Liver (tissue), 9 donors: ENCODE results near the gene MFSD11. TPM values are rescaled to one million over a fixed set of nuclear protein-coding genes. Genes with fewer than 3 reads are reported as not detected.

Experiments used
- DNase-seq: peaks from one replicate; pipeline ENCODE4 v3.0.0-alpha.2; 2017; ENCODE audit warnings: low spot score
- H3K27ac ChIP-seq, 2 donors: one replicate each; pipeline ENCODE4 v1.7.0; 2013; ENCODE audit warnings: inconsistent platforms in 2 of 2, low read length in 2 of 2, control low read depth in 1 of 2, low read depth in 1 of 2, mild to moderate bottlenecking in 1 of 2
- H3K27me3 ChIP-seq, 4 donors: one replicate each; pipeline versions ENCODE4 v1.6.1 to v1.7.0; 2013; ENCODE audit warnings: low read length in 3 of 4, inconsistent platforms in 1 of 4, mild to moderate bottlenecking in 1 of 4, moderate library complexity in 1 of 4; ENCODE audit not compliant: control insufficient read depth in 4 of 4, insufficient read depth in 4 of 4
- H3K36me3 ChIP-seq, 4 donors: one replicate each; pipeline versions ENCODE4 v1.6.1 to v1.7.0; 2013; ENCODE audit warnings: low read length in 3 of 4, mild to moderate bottlenecking in 3 of 4, low read depth in 1 of 4, moderate library complexity in 1 of 4; ENCODE audit not compliant: control insufficient read depth in 4 of 4, insufficient read depth in 3 of 4
- H3K4me1 ChIP-seq, 4 donors: one replicate each; pipeline versions ENCODE4 v1.6.1 to v1.7.0; 2013; ENCODE audit warnings: low read length in 3 of 4, mild to moderate bottlenecking in 3 of 4, moderate library complexity in 1 of 4; ENCODE audit not compliant: control insufficient read depth in 4 of 4, insufficient read depth in 4 of 4
- H3K4me3 ChIP-seq, 3 donors: one replicate each; pipeline versions ENCODE4 v1.6.1 to v1.7.0; 2013; ENCODE audit warnings: low read length in 3 of 3, control low read depth in 1 of 3, low read depth in 1 of 3, mild to moderate bottlenecking in 1 of 3
- H3K9ac ChIP-seq, 2 donors: one replicate each; pipeline ENCODE4 v1.7.0; 2013; ENCODE audit warnings: low read length in 2 of 2, mild to moderate bottlenecking in 2 of 2, moderate library complexity in 2 of 2, control low read depth in 1 of 2, low read depth in 1 of 2
- H3K9me3 ChIP-seq, 4 donors: one replicate each; pipeline versions ENCODE4 v1.6.1 to v1.7.0; 2013; ENCODE audit warnings: low read length in 3 of 4; ENCODE audit not compliant: control insufficient read depth in 4 of 4
- ATF3 ChIP-seq: IDR thresholded peaks from 2 replicates; pipeline ENCODE4 v1.6.1; 2016; ENCODE audit warnings: antibody characterized with exemption
- CTCF ChIP-seq: fragments of 150-350 bp; IDR thresholded peaks from 2 replicates; pipeline ENCODE4 v1.5.1; 2017; ENCODE audit warnings: improper control_type of control experiment, low read depth, low read length; ENCODE audit not compliant: missing input control
- EGR1 ChIP-seq, 2 donors: IDR thresholded peaks; 2 replicates each; pipeline ENCODE4 v1.6.1; 2016 to 2018; ENCODE audit warnings: antibody characterized with exemption in 2 of 2, low read depth in 2 of 2
- FOXA2 ChIP-seq: IDR thresholded peaks from 2 replicates; pipeline ENCODE4 v1.6.1; 2016; ENCODE audit warnings: antibody characterized with exemption
- GABPA ChIP-seq, 2 donors: IDR thresholded peaks in 1 of 2; conservative IDR thresholded peaks in 1 of 2; 2 replicates each; pipeline ENCODE4 v1.6.1; 2016; ENCODE audit warnings: antibody characterized with exemption in 2 of 2, mild to moderate bottlenecking in 1 of 2, moderate library complexity in 1 of 2
- HNF4A ChIP-seq, 2 donors: conservative IDR thresholded peaks; 2 replicates each; pipeline ENCODE4 v1.6.1; 2016; ENCODE audit warnings: antibody characterized with exemption in 2 of 2, mild to moderate bottlenecking in 2 of 2
- NR2F2 ChIP-seq: IDR thresholded peaks from 2 replicates; pipeline ENCODE4 v1.6.1; 2016; ENCODE audit warnings: antibody characterized with exemption
- RAD21 ChIP-seq, 2 donors: IDR thresholded peaks; 2 replicates each; pipeline ENCODE4 v1.6.1; 2016; ENCODE audit warnings: antibody characterized with exemption in 2 of 2, mild to moderate bottlenecking in 2 of 2
- REST ChIP-seq: IDR thresholded peaks from 2 replicates; pipeline ENCODE4 v1.6.1; 2016; ENCODE audit warnings: antibody characterized with exemption, mild to moderate bottlenecking
- SP1 ChIP-seq: IDR thresholded peaks from 2 replicates; pipeline ENCODE4 v1.6.1; 2018; ENCODE audit warnings: antibody characterized with exemption, mild to moderate bottlenecking
- TAF1 ChIP-seq: conservative IDR thresholded peaks from 2 replicates; pipeline ENCODE4 v1.6.1; 2016; ENCODE audit warnings: antibody characterized with exemption, mild to moderate bottlenecking
- ZBTB33 ChIP-seq: IDR thresholded peaks from 2 replicates; pipeline ENCODE4 v1.6.1; 2016; ENCODE audit warnings: antibody characterized with exemption
- WGBS: extraction: QIAGEN DNeasy Blood & Tissue Kit; methylation state at CpG from one replicate; pipeline ENCODE4 v1.1.7; 2013; 5-methylcytosine and 5-hydroxymethylcytosine counted together
- polyA plus RNA-seq, 2 donors: library from polyadenylated mRNA; stranded (reverse) in 1 of 2; unstranded in 1 of 2; fragments of 200-250 nt in 1 of 2; fragments of >200 nt in 1 of 2; fragmentation: Nextera tagmentation in 1 of 2; extraction: Ambion mirVana in 1 of 2; gene quantifications; one replicate each; pipeline versions ENCODE4 v1.2.1 to v1.2.3, GENCODE V29; 2013 to 2015
- total RNA-seq, 2 donors: library from RNA; depleted of rRNA; stranded (reverse); fragments of >200 nt; gene quantifications; one replicate each; pipeline ENCODE4 v1.2.3, GENCODE V29; 2014
- donor health status: healthy.
- donor health status: healthy.
- donor health status: healthy.
- donor health status: healthy.
- donor health status: healthy.

The MFSD11 gene
- total and polyA plus RNA-seq, 4 donors, result 8.6 to 26.9 (median 17.5) TPM

- H3K36me3 ChIP-seq, result no peaks in the 10 kb centered on the region
- no peak overlapping the region for H3K4me3 ChIP-seq
- DNase-seq, result no peak
- H3K9ac ChIP-seq, result no peak overlapping the region
- no peaks in the 10 kb centered on the region for H3K4me1 ChIP-seq
- no peaks in the 10 kb centered on the region for H3K27me3 ChIP-seq
- no peak overlapping the region for H3K27ac ChIP-seq
- TF ChIP-seq NR2F2 (no peak), ATF3 (no peak), GABPA (IDR thresholded peaks at IDR 0.05 in 1 of 2, conservative IDR thresholded peaks at IDR 0.05 in 1 of 2) (no peak), EGR1 (IDR thresholded peaks at IDR 0.05; ENCODE audit: low read depth in 2 of 2) (no peak), TAF1 (no peak), FOXA2 (no peak), CTCF (no peak)
- WGBS, result 69% methylated on average over 7 of the region's 7 CpGs
- H3K9me3 ChIP-seq, result no peaks in the 10 kb centered on the region
These were observed 84.4 kb downstream of the MFSD11 start for GRCh38 chr17:76822184-76822778.

- H3K27ac ChIP-seq, result no peak overlapping the region
- no peaks in the 10 kb centered on the region for H3K36me3 ChIP-seq
- no peak overlapping the region for H3K9ac ChIP-seq
- H3K9me3 ChIP-seq, result no peaks in the 10 kb centered on the region
- H3K27me3 ChIP-seq, result no peaks in the 10 kb centered on the region
- H3K4me1 ChIP-seq, result no peaks in the 10 kb centered on the region
- H3K4me3 ChIP-seq, result no peak overlapping the region
- TF ChIP-seq SP1 (no peak), ZBTB33 (no peak), TAF1 (no peak), NR2F2 (no peak), HNF4A (conservative IDR thresholded peaks at IDR 0.05) (no peak), RAD21 (IDR thresholded peaks at IDR 0.05) (no peak), FOXA2 (no peak), REST (no peak)
- no peak for DNase-seq
- WGBS, result 81% methylated on average over 12 of the region's 12 CpGs
These were observed 86.2 kb downstream of the MFSD11 start for GRCh38 chr17:76824093-76824492.
